Measurements from ENCODE around the gene C2CD5.

GRCh38 chr12:22562036-22563028, 18.0 kb upstream of the C2CD5 start:
- TF ChIP-seq CTCF (IDR thresholded peaks at IDR 0.05) (no peak), POLR2AphosphoS5 (IDR thresholded peaks at IDR 0.05) (no peak), POLR2A (IDR thresholded peaks at IDR 0.05) (no peak)

Measured in prostate gland (tissue), 2 donors.